Naive thymus-derived CD4-positive, alpha-beta T cell (primary cell): ENCODE results near the gene TSPAN14. TPM values are rescaled to one million over a fixed set of nuclear protein-coding genes. Genes with fewer than 3 reads are reported as not detected.

ENCODE experiments used
- ATAC-seq: fragments of 150-1000 bp; cut with Tn5 transposase; 2 replicates; pipeline ENCODE4 v1.10.0; 2021; ENCODE audit warnings: mild to moderate bottlenecking, moderate library complexity
- CTCF ChIA-PET: fragments of 350-600 bp; sonication (Branson Sonifier 250); formaldehyde crosslinking; loops from one replicate; lab custom pipeline; 2021; ENCODE audit warnings: antibody characterized with exemption; lab: Charles Lee
- POLR2A ChIA-PET: fragments of 350-600 bp; sonication (Branson Sonifier 250); formaldehyde crosslinking; loops from one replicate; lab custom pipeline; 2021; ENCODE audit warnings: antibody characterized with exemption, inconsistent platforms; lab: Charles Lee
- DNase-seq, 9 donors: peaks; one replicate each; pipeline versions ENCODE4 v3.0.0 to v3.0.0-alpha.2; 2020 to 2022; ENCODE audit warnings: mixed read lengths in 1 of 9
- H3K27ac ChIP-seq: one replicate; pipeline ENCODE4 v1.7.0; 2013; ENCODE audit warnings: mild to moderate bottlenecking, low read depth, low read length, moderate library complexity
- H3K27me3 ChIP-seq, 2 donors: one replicate each; pipeline ENCODE4 v1.7.0; 2013; ENCODE audit warnings: low read length in 2 of 2, mild to moderate bottlenecking in 2 of 2, moderate library complexity in 2 of 2; ENCODE audit not compliant: control insufficient read depth in 2 of 2, insufficient read depth in 2 of 2
- H3K36me3 ChIP-seq, 3 experiments: 1 replicate in 2 of 3; 2 replicates in 1 of 3; pipeline ENCODE4 v1.7.0; 2013; ENCODE audit warnings: low read length in 3 of 3, mild to moderate bottlenecking in 3 of 3, moderate library complexity in 1 of 3; ENCODE audit not compliant: insufficient read depth in 3 of 3, control insufficient read depth in 2 of 3
- H3K4me1 ChIP-seq, 2 donors: one replicate each; pipeline ENCODE4 v1.7.0; 2013; ENCODE audit warnings: low read length in 2 of 2, mild to moderate bottlenecking in 2 of 2, moderate library complexity in 1 of 2; ENCODE audit not compliant: control insufficient read depth in 2 of 2, insufficient read depth in 2 of 2
- H3K4me3 ChIP-seq: 2 replicates; pipeline ENCODE4 v1.7.0; 2013; ENCODE audit warnings: mild to moderate bottlenecking, low read length
- H3K9me3 ChIP-seq, 3 experiments: 1 replicate in 2 of 3; 2 replicates in 1 of 3; pipeline ENCODE4 v1.7.0; 2013; ENCODE audit warnings: low read length in 3 of 3; ENCODE audit not compliant: control insufficient read depth in 2 of 3
- H3K27ac Mint-ChIP-seq, 9 donors: one replicate each; pipeline ENCODE4 v1.8.0; 2020 to 2022; ENCODE audit warnings: mixed read lengths in 9 of 9, mild to moderate bottlenecking in 8 of 9, moderate library complexity in 5 of 9, inconsistent platforms in 2 of 9
- H3K27me3 Mint-ChIP-seq, 5 donors: one replicate each; pipeline ENCODE4 v1.8.0; 2021 to 2022; ENCODE audit warnings: mixed read lengths in 5 of 5, mild to moderate bottlenecking in 1 of 5
- H3K36me3 Mint-ChIP-seq, 5 donors: one replicate each; pipeline ENCODE4 v1.8.0; 2020 to 2022; ENCODE audit warnings: mixed read lengths in 5 of 5, mild to moderate bottlenecking in 3 of 5, inconsistent platforms in 1 of 5
- H3K4me1 Mint-ChIP-seq, 7 donors: one replicate each; pipeline ENCODE4 v1.8.0; 2020 to 2022; ENCODE audit warnings: mixed read lengths in 7 of 7, mild to moderate bottlenecking in 3 of 7, inconsistent platforms in 1 of 7
- H3K4me3 Mint-ChIP-seq, 10 donors: one replicate each; pipeline ENCODE4 v1.8.0; 2020 to 2022; ENCODE audit warnings: mild to moderate bottlenecking in 10 of 10, mixed read lengths in 10 of 10, moderate library complexity in 6 of 10, inconsistent platforms in 2 of 10
- H3K9me3 Mint-ChIP-seq, 11 donors: one replicate each; pipeline ENCODE4 v1.8.0; 2020 to 2022; ENCODE audit warnings: mixed read lengths in 11 of 11, mild to moderate bottlenecking in 4 of 11, inconsistent platforms in 1 of 11, moderate library complexity in 1 of 11
- intact Hi-C, 2 donors: fragments of 100-400 bp; cut with micrococcal nuclease; formaldehyde crosslinking; loops; one replicate each; pipeline ENCODE4 v1.15.1; 2023
- polyA plus RNA-seq, 2 donors: library from polyadenylated mRNA; unstranded; fragments of 300-500 nt; fragmentation: Illumina TruSeq; gene quantifications; one replicate each; pipeline ENCODE4 v1.2.3, GENCODE V29; 2021
- total RNA-seq, 6 experiments: library from RNA in 5 of 6; stranded (reverse) in 5 of 6; gene quantifications; 1 replicate in 5 of 6; 2 replicates in 1 of 6; pipeline ENCODE4 v1.2.3 and lab custom pipeline; 2021 to 2026

The TSPAN14 gene
- total and polyA plus RNA-seq, 7 experiments from 2014 or later: 135 to 386 (median 161) TPM

DNA sequence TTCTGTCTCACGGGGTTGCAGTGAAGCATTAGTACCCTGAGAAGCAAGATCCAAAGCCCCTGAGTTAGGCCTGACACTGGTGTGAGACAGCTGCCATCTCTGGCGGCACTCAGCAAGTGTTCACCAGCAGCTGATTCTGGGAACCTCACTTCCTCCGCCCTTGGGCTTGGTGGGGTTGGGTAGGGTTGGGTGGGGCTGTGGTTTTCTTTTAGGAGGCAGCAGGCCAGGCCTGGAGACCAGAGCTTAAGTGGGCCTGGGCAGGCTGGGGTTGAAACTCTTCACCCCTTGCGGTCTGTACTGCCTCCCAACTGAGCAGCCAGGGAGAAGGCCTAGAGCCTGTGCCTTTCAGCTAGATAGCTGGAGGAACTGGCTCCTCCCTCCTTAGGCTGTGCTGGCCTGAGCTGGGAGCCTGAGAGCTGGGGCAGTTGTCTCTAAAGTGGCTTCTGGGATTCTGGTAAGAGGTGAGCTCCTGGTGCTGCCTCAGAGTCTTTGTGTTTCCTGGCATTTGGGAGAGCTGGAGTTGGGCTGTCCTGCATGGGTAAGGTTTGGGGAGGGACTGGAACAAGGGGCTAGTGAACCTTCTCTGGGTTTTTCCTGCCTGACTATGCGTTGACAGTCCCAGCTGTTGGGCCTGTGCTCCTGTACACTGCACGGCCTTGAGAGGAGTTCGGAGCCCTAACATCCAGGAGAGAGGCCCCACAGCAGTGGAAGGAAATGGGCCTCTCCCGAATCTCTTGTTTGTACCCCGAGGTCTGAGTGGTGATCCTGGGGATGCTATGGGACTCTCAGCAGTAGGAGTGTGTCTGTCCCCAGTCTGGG, 5.1 kb downstream of the TSPAN14 start:
- peak; percentile 66 for ATAC-seq
- Histone ChIP-seq H3K27ac (peak overlapping the region; percentile 84), H3K4me1 (peaks cover 74 to 78% of the 10 kb centered on the region in 2 donors), H3K4me3 (peak overlapping the region; percentile 87), H3K27me3 (no peaks in the 10 kb centered on the region), H3K9me3 (no peaks in the 10 kb centered on the region), H3K36me3 (peaks cover 0 to 9% (median 0%) of the 10 kb centered on the region in 3 experiments)
- H3K9me3 Mint-ChIP-seq: peaks cover 0 to 3% (median 0%) of the 10 kb centered on the region in 11 donors
- DNase-seq: peak in 7 of 9 donors; percentile 53 to 66 (median 55)
- no peaks in the 10 kb centered on the region for H3K27me3 Mint-ChIP-seq
- peak overlapping the region; percentile 87 to 99 (median 98) for H3K27ac Mint-ChIP-seq
- peaks cover 76 to 85% (median 83%) of the 10 kb centered on the region in 7 donors for H3K4me1 Mint-ChIP-seq
- peak overlapping the region; percentile 79 to 99 (median 98) for H3K4me3 Mint-ChIP-seq
- H3K36me3 Mint-ChIP-seq: peaks cover 14 to 65% (median 15%) of the 10 kb centered on the region in 5 donors
- ChIA-PET CTCF (interaction anchor here (1.0 to 39.2 kb wide), 7 partner anchors 10 to 47 kb away, joined by 3 to 839 read pairs (median 13); no protein-coding TSS in a partner anchor), POLR2A (interaction anchor here (0.8 to 32.8 kb wide), 8 partner anchors 10 to 67 kb away, joined by 3 to 608 read pairs (median 6); no protein-coding TSS in a partner anchor)
- intact Hi-C loops: loop anchor here (1.0 to 5.0 kb wide), 6 partner anchors 9 to 272 kb away; no protein-coding TSS in a partner anchor

DNA sequence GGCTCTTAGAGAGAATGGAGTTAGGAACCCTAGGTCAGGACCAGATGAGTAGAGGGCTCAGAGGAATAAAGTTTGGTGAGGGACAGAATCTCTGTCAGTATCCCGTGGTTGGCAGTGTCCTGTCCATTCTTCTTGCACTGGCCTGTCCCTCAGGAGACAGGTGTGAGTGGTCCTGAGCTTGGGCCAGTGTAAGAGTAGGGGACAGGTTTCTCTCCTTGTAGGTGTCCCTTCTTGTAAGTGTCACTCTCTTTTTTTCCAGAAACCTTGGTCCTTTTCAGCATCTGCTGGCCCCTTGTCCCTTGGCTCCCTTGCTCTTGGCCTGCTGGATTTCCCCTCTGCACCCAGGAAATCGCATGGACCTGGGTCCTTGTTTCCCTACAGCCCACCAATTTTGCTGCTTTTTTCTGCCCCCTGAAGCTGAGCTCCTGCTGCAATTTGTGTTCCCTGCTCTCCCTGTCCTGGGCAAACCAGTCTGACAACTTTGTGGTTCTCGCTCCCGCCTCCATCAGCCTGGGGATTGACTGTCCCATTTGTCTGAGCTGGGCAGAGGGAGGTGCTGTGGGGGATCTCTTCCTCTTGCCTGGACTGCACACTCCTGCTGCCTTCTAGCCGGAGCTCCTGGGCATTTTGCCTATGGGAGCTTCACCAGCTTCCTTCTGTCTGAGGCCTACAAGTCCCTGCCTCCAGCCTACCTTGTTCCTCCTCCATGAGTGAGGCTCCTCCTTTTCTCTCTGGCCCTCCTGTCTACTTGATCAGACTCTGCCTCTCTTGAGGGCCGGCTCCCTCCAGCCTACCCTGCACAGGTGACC, 6.5 kb downstream of the TSPAN14 start:
- H3K36me3 Mint-ChIP-seq: peaks cover 9 to 60% (median 15%) of the 10 kb centered on the region in 5 donors
- H3K27me3 Mint-ChIP-seq: no peaks in the 10 kb centered on the region
- no peaks in the 10 kb centered on the region for H3K36me3 ChIP-seq
- H3K4me1 ChIP-seq: peaks cover 88 to 92% of the 10 kb centered on the region in 2 donors
- no peaks in the 10 kb centered on the region for H3K27me3 ChIP-seq
- ChIA-PET POLR2A (interaction anchor here (0.8 to 32.8 kb wide), 9 partner anchors 9 to 273 kb away, joined by 3 to 608 read pairs (median 6); partner anchors contain the start of gene PRXL2A), CTCF (interaction anchor here (0.9 to 39.2 kb wide), 7 partner anchors 8 to 45 kb away, joined by 4 to 839 read pairs (median 8); no protein-coding TSS in a partner anchor)
- peak overlapping the region; percentile 84 for H3K27ac ChIP-seq
- DNase-seq (no peak), ATAC-seq (no peak)
- intact Hi-C loops: loop anchor here in 1 of 2 donors (10.0 kb wide), 1 partner anchor 1016 kb away; the partner anchor contains the start of gene ZCCHC24
- peak overlapping the region; percentile 87 to 99 (median 98) for H3K27ac Mint-ChIP-seq
- peaks cover 85 to 98% (median 96%) of the 10 kb centered on the region in 7 donors for H3K4me1 Mint-ChIP-seq
- peaks cover 0 to 3% (median 0%) of the 10 kb centered on the region in 11 donors for H3K9me3 Mint-ChIP-seq
- peak overlapping the region; percentile 79 to 99 (median 98) for H3K4me3 Mint-ChIP-seq
- no peaks in the 10 kb centered on the region for H3K9me3 ChIP-seq
- H3K4me3 ChIP-seq: peak overlapping the region; percentile 87

DNA sequence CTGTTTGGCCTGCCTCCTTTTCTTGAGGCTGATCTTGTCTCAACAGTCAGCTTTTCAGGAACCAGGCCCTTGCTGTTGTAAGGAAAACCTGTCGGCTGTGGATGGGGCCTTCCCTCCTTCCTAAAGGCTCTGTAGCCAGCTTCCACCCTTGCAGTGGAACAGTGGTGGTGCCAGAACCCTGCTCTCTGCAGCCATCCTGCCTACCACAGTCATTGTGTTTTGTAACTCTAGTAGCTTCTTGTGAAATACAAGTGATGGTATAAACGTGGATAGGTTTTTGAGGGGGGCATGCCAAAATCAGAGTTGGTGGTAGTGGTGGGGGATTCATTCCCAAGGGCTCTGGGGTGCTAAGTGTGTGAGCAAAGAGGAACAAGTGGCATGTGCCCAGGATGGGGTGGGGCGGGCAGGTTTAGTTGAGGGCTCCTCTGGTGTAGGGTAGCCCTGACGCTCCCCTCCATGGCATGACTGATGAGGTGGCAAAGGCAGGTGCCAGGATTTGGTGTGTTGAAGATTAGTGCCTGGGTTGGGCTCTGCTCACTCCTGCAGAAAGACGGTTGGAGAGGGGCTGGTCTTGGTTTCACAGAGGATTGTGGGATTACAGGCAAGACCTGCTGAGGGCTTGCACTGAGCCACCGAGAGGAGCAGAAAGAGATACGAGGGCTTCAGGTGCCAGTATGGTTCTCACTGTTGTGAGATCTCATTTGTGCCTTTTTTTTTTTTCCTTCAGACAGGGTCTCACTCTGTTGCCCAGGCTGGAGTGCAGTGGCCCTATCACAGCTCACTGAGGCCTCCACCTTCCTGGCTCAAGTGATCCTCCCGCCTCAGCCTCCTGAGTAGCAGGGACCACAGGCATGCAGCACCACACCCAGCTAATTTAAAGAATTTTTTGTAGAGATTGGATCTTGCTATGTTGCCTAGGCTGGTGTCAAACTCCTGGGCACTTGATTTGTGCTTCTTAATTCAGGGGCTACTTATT, 7.4 kb downstream of the TSPAN14 start:
- no peaks in the 10 kb centered on the region for H3K27me3 Mint-ChIP-seq
- H3K4me1 Mint-ChIP-seq: peaks cover 84 to 98% (median 96%) of the 10 kb centered on the region in 7 donors
- Histone ChIP-seq H3K4me1 (peaks cover 96% of the 10 kb centered on the region in 2 donors), H3K4me3 (peak overlapping the region; percentile 87), H3K36me3 (no peaks in the 10 kb centered on the region), H3K27me3 (no peaks in the 10 kb centered on the region), H3K27ac (peak overlapping the region; percentile 84), H3K9me3 (no peaks in the 10 kb centered on the region)
- no peaks in the 10 kb centered on the region for H3K9me3 Mint-ChIP-seq
- no peak for ATAC-seq
- H3K4me3 Mint-ChIP-seq: peak overlapping the region; percentile 79 to 99 (median 98)
- intact Hi-C loops: loop anchor here in 1 of 2 donors (10.0 kb wide), 1 partner anchor 1017 kb away; the partner anchor contains the start of gene ZCCHC24
- CTCF ChIA-PET: interaction anchor here (0.9 to 39.2 kb wide), 7 partner anchors 9 to 44 kb away, joined by 4 to 839 read pairs (median 13); no protein-coding TSS in a partner anchor
- POLR2A ChIA-PET: interaction anchor here (0.5 to 32.8 kb wide), 7 partner anchors 9 to 274 kb away, joined by 3 to 608 read pairs (median 5); no protein-coding TSS in a partner anchor
- no peak for DNase-seq
- peak overlapping the region; percentile 87 to 99 (median 98) for H3K27ac Mint-ChIP-seq
- peaks cover under 1 to 55% (median 12%) of the 10 kb centered on the region in 5 donors for H3K36me3 Mint-ChIP-seq

DNA sequence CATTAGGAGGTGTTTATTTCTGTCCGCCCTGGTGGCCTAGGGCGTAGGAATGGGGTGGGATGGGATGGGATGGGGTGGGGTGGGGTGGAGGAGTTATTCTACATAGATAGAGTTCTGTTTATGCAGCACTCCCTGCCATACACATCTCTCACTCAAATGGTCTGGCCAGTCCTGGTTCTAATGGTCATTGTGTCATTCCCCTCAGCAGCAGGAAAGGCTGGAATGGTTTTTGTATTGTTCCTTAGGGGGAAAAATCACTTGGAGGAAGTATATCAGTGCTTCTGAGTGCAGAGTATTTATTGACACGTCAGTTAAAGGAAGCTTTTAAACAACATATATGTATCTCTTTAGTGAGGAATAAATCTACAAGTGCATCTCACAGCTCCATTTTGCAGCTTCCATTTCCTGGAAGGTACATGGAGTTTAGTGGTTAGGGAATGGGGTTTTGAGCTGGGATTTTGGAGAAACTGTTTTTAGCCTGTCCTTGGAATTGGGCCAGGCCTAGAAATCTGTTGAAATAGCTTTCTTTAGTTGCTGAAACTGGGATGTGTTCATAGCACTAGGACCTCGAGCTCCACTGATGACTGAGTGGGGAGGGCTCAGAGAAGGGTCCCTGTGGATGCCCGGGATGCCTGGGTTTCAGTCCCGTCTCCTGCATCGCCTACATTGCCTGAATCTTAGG, 8.3 kb downstream of the TSPAN14 start:
- peaks cover 97 to 98% of the 10 kb centered on the region in 2 donors for H3K4me1 ChIP-seq
- H3K36me3 ChIP-seq: no peaks in the 10 kb centered on the region
- Mint-ChIP-seq H3K4me3 (peak overlapping the region; percentile 62 to 99 (median 94)), H3K36me3 (peaks cover 0 to 56% (median 12%) of the 10 kb centered on the region in 5 donors), H3K27me3 (no peaks in the 10 kb centered on the region), H3K27ac (peak overlapping the region; percentile 75 to 99 (median 98)), H3K9me3 (no peaks in the 10 kb centered on the region), H3K4me1 (peaks cover 88 to 100% (median 98%) of the 10 kb centered on the region in 7 donors)
- DNase-seq: no peak
- ChIA-PET POLR2A (interaction anchor here (17.0 to 32.8 kb wide), 4 partner anchors 7 to 38 kb away, joined by 318 to 608 read pairs (median 450); partner anchors contain the start of gene TSPAN14), CTCF (interaction anchor here (0.7 to 39.2 kb wide), 6 partner anchors 13 to 43 kb away, joined by 3 to 839 read pairs (median 8); no protein-coding TSS in a partner anchor)
- H3K27ac ChIP-seq: peak overlapping the region; percentile 84
- peak overlapping the region; percentile 44 for H3K4me3 ChIP-seq
- ATAC-seq: no peak
- H3K27me3 ChIP-seq: no peaks in the 10 kb centered on the region
- intact Hi-C loops: loop anchor here in 1 of 2 donors (10.0 kb wide), 1 partner anchor 1018 kb away; the partner anchor contains the start of gene ZCCHC24
- no peaks in the 10 kb centered on the region for H3K9me3 ChIP-seq
